CD14-positive monocyte (primary cell): ENCODE results near the gene APBA2. TPM values are rescaled to one million over a fixed set of nuclear protein-coding genes. Genes with fewer than 3 reads are reported as not detected.

Experiments used
- DNase-seq, 3 donors: peaks; one replicate each; pipeline ENCODE4 v3.0.0-alpha.2; 2011 to 2022
- H2AFZ ChIP-seq: 2 replicates; pipeline ENCODE4 v1.6.0; 2012; ENCODE audit warnings: mild to moderate bottlenecking, low read depth, low read length, inconsistent platforms; ENCODE audit not compliant: insufficient read depth, poor library complexity, severe bottlenecking
- H3K27ac ChIP-seq, 2 donors: 1 replicate in 1 of 2; 2 replicates in 1 of 2; pipeline ENCODE4 v1.5.1; 2012 to 2013; ENCODE audit warnings: low read length in 2 of 2, control low read depth in 1 of 2, inconsistent platforms in 1 of 2, low read depth in 1 of 2, mild to moderate bottlenecking in 1 of 2
- H3K27me3 ChIP-seq, 2 donors: one replicate each; pipeline versions ENCODE4 v1.6.0 to v1.6.1; 2011 to 2013; ENCODE audit warnings: low read length in 2 of 2; ENCODE audit not compliant: control insufficient read depth in 2 of 2, insufficient read depth in 2 of 2
- H3K36me3 ChIP-seq, 2 donors: replicated peaks in 1 of 2; 1 replicate in 1 of 2; 2 replicates in 1 of 2; pipeline versions ENCODE4 v1.5.1 to v1.6.1; 2012 to 2013; ENCODE audit warnings: low read length in 2 of 2, control low read depth in 1 of 2, inconsistent platforms in 1 of 2, mild to moderate bottlenecking in 1 of 2; ENCODE audit not compliant: insufficient read depth in 2 of 2, control insufficient read depth in 1 of 2
- H3K4me1 ChIP-seq, 2 donors: 1 replicate in 1 of 2; 2 replicates in 1 of 2; pipeline versions ENCODE4 v1.5.1 to v1.6.1; 2012 to 2013; ENCODE audit warnings: low read length in 2 of 2, control low read depth in 1 of 2, inconsistent platforms in 1 of 2, mild to moderate bottlenecking in 1 of 2, moderate library complexity in 1 of 2; ENCODE audit not compliant: insufficient read depth in 2 of 2, control insufficient read depth in 1 of 2
- H3K4me2 ChIP-seq: replicated peaks from 2 replicates; pipeline ENCODE3; 2012; ENCODE audit warnings: low read length, moderate library complexity, mild to moderate bottlenecking; ENCODE audit not compliant: poor library complexity, severe bottlenecking; ENCODE audit errors: extremely low read depth
- H3K4me3 ChIP-seq, 3 experiments: fragments of 200-600 bp in 1 of 3; sonication (generic) in 1 of 3; replicated peaks in 1 of 3; 1 replicate in 2 of 3; 2 replicates in 1 of 3; pipeline ENCODE4 v1.5.1; 2011 to 2013; ENCODE audit warnings: low read length in 3 of 3, mild to moderate bottlenecking in 3 of 3, control low read depth in 2 of 3, low read depth in 2 of 3, inconsistent platforms in 1 of 3, moderate library complexity in 1 of 3
- H3K79me2 ChIP-seq: 2 replicates; pipeline ENCODE4 v1.6.0; 2012; ENCODE audit warnings: mild to moderate bottlenecking, control low read depth, inconsistent platforms, low read length, moderate library complexity; ENCODE audit not compliant: insufficient read depth
- H3K9ac ChIP-seq: 2 replicates; pipeline ENCODE4 v1.6.0; 2017; ENCODE audit warnings: low read length, mild to moderate bottlenecking; ENCODE audit not compliant: insufficient read depth, poor library complexity, severe bottlenecking
- H3K9me3 ChIP-seq, 2 donors: replicated peaks in 1 of 2; 1 replicate in 1 of 2; 2 replicates in 1 of 2; pipeline versions ENCODE4 v1.5.1 to v1.6.1; 2012 to 2013; ENCODE audit warnings: low read length in 2 of 2, control low read depth in 1 of 2; ENCODE audit not compliant: control insufficient read depth in 1 of 2, insufficient read depth in 1 of 2
- H4K20me1 ChIP-seq: 2 replicates; pipeline ENCODE4 v1.6.0; 2012; ENCODE audit warnings: mild to moderate bottlenecking, low read length, control low read depth, moderate library complexity; ENCODE audit not compliant: insufficient read depth
- H3K27ac Mint-ChIP-seq, 7 donors: one replicate each; pipeline ENCODE4 v1.8.0; 2020; ENCODE audit warnings: mild to moderate bottlenecking in 7 of 7, mixed read lengths in 7 of 7, moderate library complexity in 6 of 7, inconsistent platforms in 2 of 7
- H3K27me3 Mint-ChIP-seq, 3 donors: one replicate each; pipeline ENCODE4 v1.8.0; 2021 to 2022; ENCODE audit warnings: low read depth in 3 of 3, mild to moderate bottlenecking in 3 of 3, mixed read lengths in 3 of 3, moderate library complexity in 3 of 3, inconsistent platforms in 1 of 3
- H3K36me3 Mint-ChIP-seq, 2 donors: one replicate each; pipeline ENCODE4 v1.8.0; 2020; ENCODE audit warnings: mixed read lengths in 2 of 2, inconsistent platforms in 1 of 2, mild to moderate bottlenecking in 1 of 2
- H3K4me1 Mint-ChIP-seq: one replicate; pipeline ENCODE4 v1.8.0; 2020; ENCODE audit warnings: mild to moderate bottlenecking, mixed read lengths
- H3K4me3 Mint-ChIP-seq, 2 donors: one replicate each; pipeline ENCODE4 v1.8.0; 2020; ENCODE audit warnings: mild to moderate bottlenecking in 2 of 2, mixed read lengths in 2 of 2, moderate library complexity in 1 of 2
- H3K9me3 Mint-ChIP-seq, 7 donors: one replicate each; pipeline ENCODE4 v1.8.0; 2020 to 2022; ENCODE audit warnings: mixed read lengths in 7 of 7, mild to moderate bottlenecking in 6 of 7, moderate library complexity in 6 of 7, inconsistent platforms in 2 of 7
- WGBS: methylation state at CpG from one replicate; pipeline ENCODE4 v1.1.5; 2013; ENCODE audit warnings: missing lambda C conversion rate; ENCODE audit not compliant: insufficient coverage; 5-methylcytosine and 5-hydroxymethylcytosine counted together
- intact Hi-C, 2 donors: fragments of 100-400 bp; cut with micrococcal nuclease; formaldehyde crosslinking; loops; one replicate each; pipeline versions ENCODE4 v1.15.0 to v1.15.1; 2023
- polyA plus RNA-seq, 3 donors: library from polyadenylated mRNA; depleted of rRNA in 1 of 3; unstranded in 2 of 3; stranded (reverse) in 1 of 3; fragments of 300-500 nt in 2 of 3; fragments of >200 nt in 1 of 3; fragmentation: Illumina TruSeq in 2 of 3; gene quantifications; 1 replicate in 2 of 3; 2 replicates in 1 of 3; pipeline ENCODE4 v1.2.3, GENCODE V29; 2012 to 2021
- TF ChIP-seq, protein P1 (sequence below): fragments of 200-600 bp; IDR thresholded peaks from one replicate; pipeline ENCODE4 v1.8.0; 2022; ENCODE audit warnings: antibody characterized with exemption, mild to moderate bottlenecking

APBA2 gene
- polyA plus RNA-seq, 3 donors: 0.30 TPM; not detected in 2

GRCh38 chr15:29079479-29079878 is 193.7 kb downstream of the APBA2 start:
- H3K27me3 ChIP-seq: no peaks in the 10 kb centered on the region
- H4K20me1 ChIP-seq: no peaks in the 10 kb centered on the region
- H3K27me3 Mint-ChIP-seq: peaks cover 2 to 9% (median 4%) of the 10 kb centered on the region in 3 donors
- H3K79me2 ChIP-seq: no peaks in the 10 kb centered on the region
- no peak for DNase-seq
- no peak overlapping the region for H3K27ac Mint-ChIP-seq
- no peak overlapping the region for H3K27ac ChIP-seq
- H3K4me1 Mint-ChIP-seq: no peaks in the 10 kb centered on the region
- H3K4me2 ChIP-seq: no peak overlapping the region
- no peaks in the 10 kb centered on the region for H3K4me1 ChIP-seq
- H3K9ac ChIP-seq: no peak overlapping the region
- H3K9me3 ChIP-seq: no peaks in the 10 kb centered on the region
- H3K36me3 ChIP-seq: no peaks in the 10 kb centered on the region
- peaks cover 0 to 4% (median 0%) of the 10 kb centered on the region in 7 donors for H3K9me3 Mint-ChIP-seq
- no peak overlapping the region for H3K4me3 ChIP-seq
- no peak overlapping the region for H2AFZ ChIP-seq
- 95% methylated on average over 2 of the region's 5 CpGs for WGBS
- no peaks in the 10 kb centered on the region for H3K36me3 Mint-ChIP-seq
- TF ChIP-seq, protein P1, sequence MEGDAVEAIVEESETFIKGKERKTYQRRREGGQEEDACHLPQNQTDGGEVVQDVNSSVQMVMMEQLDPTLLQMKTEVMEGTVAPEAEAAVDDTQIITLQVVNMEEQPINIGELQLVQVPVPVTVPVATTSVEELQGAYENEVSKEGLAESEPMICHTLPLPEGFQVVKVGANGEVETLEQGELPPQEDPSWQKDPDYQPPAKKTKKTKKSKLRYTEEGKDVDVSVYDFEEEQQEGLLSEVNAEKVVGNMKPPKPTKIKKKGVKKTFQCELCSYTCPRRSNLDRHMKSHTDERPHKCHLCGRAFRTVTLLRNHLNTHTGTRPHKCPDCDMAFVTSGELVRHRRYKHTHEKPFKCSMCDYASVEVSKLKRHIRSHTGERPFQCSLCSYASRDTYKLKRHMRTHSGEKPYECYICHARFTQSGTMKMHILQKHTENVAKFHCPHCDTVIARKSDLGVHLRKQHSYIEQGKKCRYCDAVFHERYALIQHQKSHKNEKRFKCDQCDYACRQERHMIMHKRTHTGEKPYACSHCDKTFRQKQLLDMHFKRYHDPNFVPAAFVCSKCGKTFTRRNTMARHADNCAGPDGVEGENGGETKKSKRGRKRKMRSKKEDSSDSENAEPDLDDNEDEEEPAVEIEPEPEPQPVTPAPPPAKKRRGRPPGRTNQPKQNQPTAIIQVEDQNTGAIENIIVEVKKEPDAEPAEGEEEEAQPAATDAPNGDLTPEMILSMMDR: no peak
- no peak overlapping the region for H3K4me3 Mint-ChIP-seq
- intact Hi-C loops: no loop called here

DNA sequence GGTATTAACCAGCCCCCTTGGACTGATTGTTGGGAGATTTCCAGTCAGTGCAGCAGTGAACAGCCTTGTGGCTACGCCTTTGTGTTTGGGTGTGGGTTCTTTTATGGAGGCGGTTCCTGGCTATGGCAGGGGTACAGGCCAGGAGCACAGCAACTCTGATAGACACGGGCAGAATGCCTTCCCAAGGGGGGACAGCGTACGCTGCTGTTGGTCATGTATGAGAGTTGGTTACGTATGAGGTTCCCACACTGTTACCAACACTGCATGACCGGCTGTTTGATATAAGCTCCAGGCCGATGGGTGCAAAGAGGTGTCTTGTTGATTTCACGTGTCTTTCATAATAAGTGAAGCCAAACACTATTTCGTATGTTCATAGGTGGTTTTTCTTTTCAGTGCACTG is 196.0 kb downstream of the APBA2 start:
- H3K4me3 Mint-ChIP-seq: no peak overlapping the region
- H3K27ac Mint-ChIP-seq: no peak overlapping the region
- H3K9ac ChIP-seq: no peak overlapping the region
- intact Hi-C loops: no loop called here
- no peaks in the 10 kb centered on the region for H3K36me3 Mint-ChIP-seq
- no peak for DNase-seq
- no peaks in the 10 kb centered on the region for H3K36me3 ChIP-seq
- H4K20me1 ChIP-seq: no peaks in the 10 kb centered on the region
- no peaks in the 10 kb centered on the region for H3K4me1 ChIP-seq
- TF ChIP-seq, protein P1: no peak
- peaks cover 2 to 6% (median 4%) of the 10 kb centered on the region in 3 donors for H3K27me3 Mint-ChIP-seq
- H3K27me3 ChIP-seq: no peaks in the 10 kb centered on the region
- peaks cover 0 to 6% (median 0%) of the 10 kb centered on the region in 7 donors for H3K9me3 Mint-ChIP-seq
- WGBS: 100% methylated on average over 5 of the region's 10 CpGs
- H3K4me1 Mint-ChIP-seq: no peaks in the 10 kb centered on the region
- no peak overlapping the region for H3K4me3 ChIP-seq
- no peaks in the 10 kb centered on the region for H3K9me3 ChIP-seq
- H3K27ac ChIP-seq: no peak overlapping the region
- H2AFZ ChIP-seq: no peak overlapping the region
- no peaks in the 10 kb centered on the region for H3K79me2 ChIP-seq
- H3K4me2 ChIP-seq: no peak overlapping the region
